T-helper 22 cell (primary cell): Measurements from ENCODE around the gene WWTR1.

Experiments used
- DNase-seq: peaks from one replicate; pipeline ENCODE4 v3.0.0-alpha.2; 2020; ENCODE audit warnings: low read depth

WWTR1 gene

DNA sequence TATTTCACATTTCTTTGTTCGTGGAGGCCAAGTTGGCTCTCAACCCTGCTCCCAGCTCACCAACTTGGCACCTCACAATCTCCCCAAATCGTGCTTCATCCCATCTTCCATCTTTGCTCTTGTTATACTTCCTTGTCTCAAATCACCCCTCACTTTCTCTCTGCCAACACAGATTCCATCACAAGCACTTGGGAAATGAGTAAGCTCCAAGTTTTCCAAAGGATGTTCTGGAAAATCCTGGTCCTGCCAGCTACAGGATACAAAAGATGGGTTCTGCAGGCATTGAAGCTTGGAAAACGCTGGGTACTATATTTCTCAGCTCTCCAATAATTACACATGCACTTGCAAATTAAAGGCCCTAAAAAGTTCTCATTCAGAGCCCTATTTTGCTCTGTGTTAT lies 187.4 kb downstream of the WWTR1 start:
- no peak for DNase-seq

GRCh38 chr3:149468504-149469212 lies 189.2 kb downstream of the WWTR1 start:
- DNase-seq = no peak
